HuH-7 (cell line): ENCODE measurements around the gene JCAD.
"Not testable (repeated sequence)": the region's sequence is repeated elsewhere in the genome, so short reads cannot be mapped to it uniquely, and the experiment has no call there.

Experiments
- DNase-seq: peaks from one replicate; pipeline ENCODE4 v3.0.0; 2011; ENCODE audit warnings: low spot score

The JCAD gene

GRCh38 chr10:30026578-30026977, 32.8 kb downstream of the JCAD start:
- DNase-seq = no peak

DNA sequence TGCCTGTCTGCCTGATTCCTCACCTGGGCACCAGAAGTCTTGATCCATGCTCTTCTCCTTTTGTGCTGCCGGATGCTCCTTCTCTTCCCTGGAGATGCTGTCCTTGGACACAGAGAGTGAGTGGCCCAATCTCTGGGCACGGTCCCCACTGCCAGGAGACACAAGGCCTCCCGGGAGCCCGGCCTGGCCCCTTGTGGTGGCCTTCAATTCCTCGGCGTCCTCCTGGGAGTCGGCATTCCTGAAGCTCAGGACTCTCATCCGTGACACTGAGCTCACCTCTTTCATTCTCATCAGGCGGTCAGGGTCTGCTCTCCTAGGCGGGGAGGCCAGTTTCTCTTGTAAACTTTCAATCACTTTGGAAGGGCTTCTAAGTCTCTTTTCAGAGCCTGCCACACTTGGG, 33.3 kb downstream of the JCAD start:
- DNase-seq = no peak

- not testable (repeated sequence) for DNase-seq
Measured at GRCh38 chr10:30025428-30025827, 34.0 kb downstream of the JCAD start.

DNA sequence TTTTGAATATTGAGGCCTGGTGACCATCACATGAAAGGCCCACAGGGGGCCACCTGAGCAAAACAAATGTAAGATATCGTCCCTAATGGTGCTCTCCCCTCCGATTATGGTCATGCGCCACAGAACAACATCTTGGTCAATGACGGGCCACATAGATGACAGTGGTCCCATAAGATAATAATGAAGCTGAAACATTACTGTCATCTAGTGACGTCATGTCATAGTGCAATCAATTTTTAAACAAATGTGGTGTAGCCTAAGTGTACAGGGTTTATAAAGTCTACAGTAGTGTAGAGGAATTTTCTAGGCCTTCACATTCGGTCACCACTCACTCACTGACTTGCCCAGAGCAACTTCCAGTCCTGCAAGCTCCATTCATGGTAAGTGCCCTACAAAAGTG, 36.8 kb downstream of the JCAD start:
- no peak for DNase-seq

GRCh38 chr10:30019468-30019867, 39.9 kb downstream of the JCAD start:
- no peak for DNase-seq

- DNase-seq = no peak
Measured at GRCh38 chr10:30018496-30018895, 40.9 kb downstream of the JCAD start.

DNA sequence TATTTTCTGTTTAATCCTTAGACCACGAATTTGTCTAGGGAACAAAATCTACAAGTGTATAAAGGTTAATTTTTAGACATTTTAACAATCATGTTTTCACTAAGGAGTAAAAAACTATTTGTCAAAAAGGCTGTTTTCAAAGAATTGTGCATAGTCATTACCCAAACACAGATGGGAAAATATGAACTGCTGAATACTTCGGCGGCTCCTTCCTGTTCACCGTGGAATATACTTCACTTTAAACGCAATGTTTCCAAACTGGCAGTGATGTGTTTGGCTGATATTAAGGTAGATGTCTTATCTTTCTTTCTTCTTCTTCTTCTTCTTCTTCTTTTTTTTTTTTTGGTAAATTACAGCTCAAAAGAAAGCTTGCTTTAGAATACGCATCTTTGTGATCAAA, 41.4 kb downstream of the JCAD start:
- no peak for DNase-seq

- DNase-seq = no peak
Measured at GRCh38 chr10:30017556-30017955, 41.8 kb downstream of the JCAD start.

- no peak for DNase-seq
Measured at GRCh38 chr10:30014511-30014910, 44.9 kb downstream of the JCAD start.

DNA sequence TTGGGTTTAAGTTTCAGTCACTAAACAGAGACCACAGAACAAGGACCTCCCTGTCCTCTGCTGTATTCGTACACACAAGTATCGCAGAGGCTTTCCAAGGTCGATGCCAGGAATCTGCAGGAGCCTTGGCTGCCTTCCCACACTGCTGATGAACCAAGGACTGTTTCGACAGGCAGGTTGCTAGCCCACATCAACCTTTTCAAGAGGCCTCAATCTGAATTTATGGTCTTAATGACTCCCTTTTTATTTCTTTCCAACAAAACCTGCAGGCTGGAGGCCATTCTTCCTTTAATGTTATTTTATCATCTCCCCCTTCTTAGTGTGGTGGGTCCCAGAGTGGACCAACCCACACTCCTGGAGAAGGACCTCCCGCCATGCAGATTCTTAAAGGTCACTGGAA, 45.6 kb downstream of the JCAD start:
- no peak for DNase-seq

DNA sequence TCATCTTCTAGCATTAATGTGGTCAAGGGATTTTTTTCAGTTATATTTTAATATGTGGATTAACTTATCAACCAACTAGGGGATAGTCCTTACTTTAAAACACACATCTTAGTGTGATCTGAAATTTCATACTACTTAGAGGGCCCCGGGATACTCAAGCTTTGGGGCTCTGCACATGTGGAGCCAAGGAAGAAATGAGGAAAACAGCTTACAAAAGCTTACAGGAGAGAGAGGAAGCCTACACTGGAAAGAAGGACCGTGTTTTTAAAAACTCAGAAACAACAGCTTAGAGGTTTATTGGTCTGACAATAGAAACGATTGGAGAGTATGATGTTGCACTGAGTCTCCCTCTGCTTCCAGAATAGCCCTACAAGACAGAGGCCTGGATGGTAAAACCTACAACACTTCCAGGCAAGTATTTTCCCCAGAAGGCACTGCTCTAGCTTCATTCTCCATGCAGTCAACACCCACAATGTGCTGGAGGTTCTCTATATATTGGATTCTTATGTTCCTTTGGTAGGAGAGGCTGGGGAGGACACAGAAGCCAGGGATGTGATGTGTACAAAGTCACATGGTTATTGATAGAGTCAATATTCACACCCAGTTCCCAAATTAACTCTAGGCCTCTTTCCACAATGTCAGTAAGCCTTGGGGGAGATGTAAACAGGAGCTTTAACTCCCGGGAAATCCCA, 47.3 kb downstream of the JCAD start:
- no peak for DNase-seq

GRCh38 chr10:30011396-30011795, 48.0 kb downstream of the JCAD start:
- DNase-seq = no peak

GRCh38 chr10:30007406-30007805, 52.0 kb downstream of the JCAD start:
- DNase-seq = no peak

- no peak for DNase-seq
Measured at GRCh38 chr10:30006410-30006809, 53.0 kb downstream of the JCAD start.

DNA sequence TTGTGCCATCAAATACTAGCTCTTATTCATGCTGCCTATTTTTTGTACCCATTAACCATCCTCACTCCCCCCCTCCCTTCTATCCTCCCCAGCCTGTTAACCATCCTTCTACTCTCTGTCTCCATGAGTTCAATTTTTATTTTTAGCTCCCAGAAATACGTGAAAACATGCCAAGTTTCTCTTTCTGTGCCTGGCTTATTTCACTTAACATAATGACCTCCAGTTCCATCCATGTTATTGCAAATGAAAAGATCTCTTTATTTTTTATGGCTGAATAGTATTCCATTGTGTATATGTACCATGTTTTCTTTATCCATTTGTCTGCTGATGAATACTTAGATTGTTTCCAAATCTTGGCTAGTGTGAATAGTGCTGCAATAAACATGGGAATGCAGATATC, 54.3 kb downstream of the JCAD start:
- not testable (repeated sequence) for DNase-seq

GRCh38 chr10:30002426-30003266, 56.7 kb downstream of the JCAD start:
- DNase-seq = peak; percentile 84

GRCh38 chr10:30000802-30001571, 58.4 kb downstream of the JCAD start:
- no peak for DNase-seq

- peak; percentile 75 for DNase-seq
Measured at GRCh38 chr10:29998142-29998808, 61.1 kb downstream of the JCAD start.

- DNase-seq = no peak
Measured at GRCh38 chr10:29994811-29995210, 64.6 kb downstream of the JCAD start.

- DNase-seq = no peak
Measured at GRCh38 chr10:29993319-29993915, 66.0 kb downstream of the JCAD start.

DNA sequence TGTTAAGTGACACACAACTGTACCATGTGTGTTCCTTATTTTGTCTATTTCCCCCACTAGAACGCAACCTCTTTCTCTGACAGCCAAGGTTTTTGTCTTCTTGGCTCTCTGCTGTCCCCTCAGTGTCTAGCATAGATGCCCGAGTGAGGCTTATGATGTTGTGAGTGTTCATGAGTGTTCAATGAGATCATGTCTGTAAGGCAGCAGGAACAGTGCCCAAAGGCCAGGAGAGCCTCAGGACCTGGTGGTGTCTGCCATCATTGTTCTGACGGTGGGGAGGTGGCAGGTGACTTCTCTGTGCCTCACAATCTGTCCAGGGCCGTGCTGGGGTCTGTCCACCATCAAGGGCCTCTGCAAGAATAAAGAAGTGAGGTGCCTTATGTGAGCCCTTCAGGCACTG, 66.5 kb downstream of the JCAD start:
- DNase-seq = no peak

- no peak for DNase-seq
Measured at GRCh38 chr10:29991382-29991781, 68.0 kb downstream of the JCAD start.
